Mesothelial cell of epicardium (in vitro differentiated cells): Measurements from ENCODE around the gene RAB40C. TPM values are rescaled to one million over a fixed set of nuclear protein-coding genes. Genes with fewer than 3 reads are reported as not detected.

Source experiments
- DNase-seq, 2 experiments: peaks; one replicate each; pipeline ENCODE4 v3.0.0; 2021; ENCODE audit warnings: low spot score in 2 of 2; ENCODE audit not compliant: unreplicated experiment in 2 of 2
- H3K27ac Mint-ChIP-seq: 2 replicates; pipeline ENCODE4 v1.8.0; 2021; ENCODE audit warnings: mixed read lengths
- H3K27me3 Mint-ChIP-seq: 2 replicates; pipeline ENCODE4 v1.8.0; 2021; ENCODE audit warnings: low read depth, mixed read lengths
- H3K36me3 Mint-ChIP-seq: 2 replicates; pipeline ENCODE4 v1.8.0; 2021; ENCODE audit warnings: mixed read lengths
- H3K4me1 Mint-ChIP-seq: 2 replicates; pipeline ENCODE4 v1.8.0; 2021; ENCODE audit warnings: mixed read lengths
- H3K4me3 Mint-ChIP-seq: 2 replicates; pipeline ENCODE4 v1.8.0; 2021; ENCODE audit warnings: mild to moderate bottlenecking, moderate library complexity, mixed read lengths
- H3K9me3 Mint-ChIP-seq: 2 replicates; pipeline ENCODE4 v1.8.0; 2021; ENCODE audit warnings: mixed read lengths
- total RNA-seq: library from RNA; stranded (reverse); gene quantifications from 3 replicates; pipeline ENCODE4 v1.2.1, GENCODE V29; 2021
- TF ChIP-seq, protein P1 (sequence below): fragments of 200-600 bp; sonication (generic); IDR thresholded peaks from one replicate; pipeline ENCODE4 v1.5.0; 2021; ENCODE audit warnings: antibody characterized with exemption; ENCODE audit not compliant: unreplicated experiment

Gene RAB40C
- total RNA-seq, 1 donor from 2014 or later, result 25.5 TPM

DNA sequence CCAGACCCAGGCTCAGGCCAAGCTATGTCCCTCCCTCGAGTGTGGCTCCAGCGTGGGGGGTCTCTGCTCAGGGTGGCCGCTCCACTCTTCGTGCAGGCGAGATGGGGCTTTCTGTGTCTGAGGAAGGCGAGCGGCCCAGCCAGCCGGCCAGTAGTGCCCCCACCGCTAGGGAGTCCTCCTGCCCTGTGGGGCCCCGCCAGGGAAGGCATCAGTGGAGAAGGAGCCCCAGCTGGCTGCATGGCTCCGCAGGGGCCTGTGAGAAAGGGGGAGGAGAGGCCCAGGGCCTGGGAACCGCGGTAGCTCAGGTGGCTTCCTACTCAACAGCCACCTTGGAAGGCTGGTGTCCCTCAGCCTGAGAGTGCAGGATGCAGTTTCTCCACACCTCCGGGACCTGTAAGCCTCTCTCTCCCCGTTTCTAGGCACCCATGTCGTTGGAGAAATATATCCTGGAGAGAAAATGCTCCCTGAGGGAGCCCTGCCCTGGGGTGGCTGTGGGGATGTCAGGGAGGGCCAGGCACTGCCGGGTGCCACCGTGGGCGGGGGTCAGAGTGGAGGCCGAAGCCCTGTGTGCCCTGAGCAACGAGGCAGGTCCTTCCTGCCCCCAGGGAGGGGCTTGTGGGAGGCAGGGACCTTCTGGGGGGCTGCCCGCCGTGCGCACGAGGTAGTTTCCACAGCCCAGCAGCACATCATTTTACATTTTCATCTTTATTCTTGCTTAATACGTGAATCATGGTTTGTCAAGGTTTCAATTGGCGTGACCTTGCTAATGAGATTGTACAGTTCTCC lies 16.8 kb upstream of the RAB40C start:
- no peak for DNase-seq
- H3K4me3 Mint-ChIP-seq, result no peak overlapping the region
- no peaks in the 10 kb centered on the region for H3K9me3 Mint-ChIP-seq
- peaks cover 4% of the 10 kb centered on the region for H3K36me3 Mint-ChIP-seq
- H3K27ac Mint-ChIP-seq, result no peak overlapping the region
- H3K27me3 Mint-ChIP-seq, result no peaks in the 10 kb centered on the region
- peaks cover 20% of the 10 kb centered on the region for H3K4me1 Mint-ChIP-seq
- TF ChIP-seq, protein P1, sequence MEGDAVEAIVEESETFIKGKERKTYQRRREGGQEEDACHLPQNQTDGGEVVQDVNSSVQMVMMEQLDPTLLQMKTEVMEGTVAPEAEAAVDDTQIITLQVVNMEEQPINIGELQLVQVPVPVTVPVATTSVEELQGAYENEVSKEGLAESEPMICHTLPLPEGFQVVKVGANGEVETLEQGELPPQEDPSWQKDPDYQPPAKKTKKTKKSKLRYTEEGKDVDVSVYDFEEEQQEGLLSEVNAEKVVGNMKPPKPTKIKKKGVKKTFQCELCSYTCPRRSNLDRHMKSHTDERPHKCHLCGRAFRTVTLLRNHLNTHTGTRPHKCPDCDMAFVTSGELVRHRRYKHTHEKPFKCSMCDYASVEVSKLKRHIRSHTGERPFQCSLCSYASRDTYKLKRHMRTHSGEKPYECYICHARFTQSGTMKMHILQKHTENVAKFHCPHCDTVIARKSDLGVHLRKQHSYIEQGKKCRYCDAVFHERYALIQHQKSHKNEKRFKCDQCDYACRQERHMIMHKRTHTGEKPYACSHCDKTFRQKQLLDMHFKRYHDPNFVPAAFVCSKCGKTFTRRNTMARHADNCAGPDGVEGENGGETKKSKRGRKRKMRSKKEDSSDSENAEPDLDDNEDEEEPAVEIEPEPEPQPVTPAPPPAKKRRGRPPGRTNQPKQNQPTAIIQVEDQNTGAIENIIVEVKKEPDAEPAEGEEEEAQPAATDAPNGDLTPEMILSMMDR, result no peak

DNA sequence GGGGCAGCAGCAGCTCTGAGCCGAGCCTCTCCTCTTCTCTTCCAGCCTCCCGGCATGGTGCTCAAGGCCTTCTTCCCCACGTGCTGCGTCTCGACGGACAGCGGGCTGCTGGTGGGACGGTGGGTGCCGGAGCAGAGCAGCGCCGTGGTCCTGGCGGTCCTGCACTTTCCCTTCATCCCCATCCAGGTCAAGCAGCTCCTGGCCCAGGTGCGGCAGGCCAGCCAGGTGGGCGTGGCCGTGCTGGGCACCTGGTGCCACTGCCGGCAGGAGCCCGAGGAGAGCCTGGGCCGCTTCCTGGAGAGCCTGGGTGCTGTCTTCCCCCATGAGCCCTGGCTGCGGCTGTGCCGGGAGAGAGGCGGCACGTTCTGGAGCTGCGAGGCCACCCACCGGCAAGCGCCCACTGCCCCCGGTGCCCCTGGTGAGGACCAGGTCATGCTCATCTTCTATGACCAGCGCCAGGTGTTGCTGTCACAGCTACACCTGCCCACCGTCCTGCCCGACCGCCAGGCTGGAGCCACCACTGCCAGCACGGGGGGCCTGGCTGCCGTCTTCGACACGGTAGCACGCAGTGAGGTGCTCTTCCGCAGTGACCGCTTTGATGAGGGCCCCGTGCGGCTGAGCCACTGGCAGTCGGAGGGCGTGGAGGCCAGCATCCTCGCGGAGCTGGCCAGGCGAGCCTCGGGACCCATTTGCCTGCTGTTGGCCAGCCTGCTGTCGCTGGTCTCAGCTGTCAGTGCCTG lies 15.7 kb upstream of the RAB40C start:
- no peak for DNase-seq
- Mint-ChIP-seq H3K27me3 (no peaks in the 10 kb centered on the region), H3K27ac (no peak overlapping the region), H3K9me3 (no peaks in the 10 kb centered on the region), H3K36me3 (peaks cover 4% of the 10 kb centered on the region), H3K4me3 (no peak overlapping the region), H3K4me1 (peaks cover 17% of the 10 kb centered on the region)
- TF ChIP-seq, protein P1, result no peak

DNA sequence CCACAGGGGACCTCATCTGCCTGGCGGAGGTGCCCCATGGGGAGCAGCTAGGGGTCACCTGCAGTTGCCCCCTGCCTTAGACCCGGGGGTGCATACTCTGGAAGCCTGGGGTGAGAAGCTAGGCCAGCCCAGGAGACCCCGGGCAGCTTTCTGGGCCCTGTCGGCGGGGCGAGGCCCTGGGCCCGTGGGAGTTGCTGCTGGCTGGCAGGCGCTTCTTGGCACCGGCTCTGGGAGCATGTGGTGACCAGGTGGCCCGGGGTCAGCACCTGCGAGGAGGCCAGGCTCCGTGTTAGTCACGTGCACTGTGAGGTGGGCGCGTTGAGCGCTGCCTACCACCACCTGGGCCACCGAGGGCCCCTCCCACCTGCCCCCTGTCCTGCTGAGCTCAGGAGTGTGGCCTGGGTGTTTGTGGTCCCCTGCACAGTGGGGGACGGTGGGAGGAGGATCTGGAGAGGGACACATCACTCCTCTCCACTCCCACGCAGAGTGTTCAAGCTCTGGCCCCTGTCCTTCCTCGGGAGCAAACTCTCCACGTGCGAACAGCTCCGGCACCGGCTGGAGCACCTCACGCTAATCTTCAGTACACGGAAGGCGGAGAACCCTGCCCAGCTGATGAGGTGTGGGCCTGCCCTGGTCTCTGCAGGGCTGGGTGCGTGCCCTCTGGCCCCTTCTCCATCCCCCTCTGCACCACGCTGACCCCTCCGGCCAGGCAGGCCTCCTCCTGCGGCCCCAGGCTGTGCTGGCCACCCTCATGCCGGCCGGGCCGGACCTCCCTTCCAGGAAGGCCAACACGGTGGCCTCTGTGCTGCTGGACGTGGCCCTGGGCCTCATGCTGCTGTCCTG lies 14.3 kb upstream of the RAB40C start:
- Mint-ChIP-seq H3K9me3 (no peaks in the 10 kb centered on the region), H3K27ac (no peak overlapping the region)
- TF ChIP-seq, protein P1, result no peak

DNA sequence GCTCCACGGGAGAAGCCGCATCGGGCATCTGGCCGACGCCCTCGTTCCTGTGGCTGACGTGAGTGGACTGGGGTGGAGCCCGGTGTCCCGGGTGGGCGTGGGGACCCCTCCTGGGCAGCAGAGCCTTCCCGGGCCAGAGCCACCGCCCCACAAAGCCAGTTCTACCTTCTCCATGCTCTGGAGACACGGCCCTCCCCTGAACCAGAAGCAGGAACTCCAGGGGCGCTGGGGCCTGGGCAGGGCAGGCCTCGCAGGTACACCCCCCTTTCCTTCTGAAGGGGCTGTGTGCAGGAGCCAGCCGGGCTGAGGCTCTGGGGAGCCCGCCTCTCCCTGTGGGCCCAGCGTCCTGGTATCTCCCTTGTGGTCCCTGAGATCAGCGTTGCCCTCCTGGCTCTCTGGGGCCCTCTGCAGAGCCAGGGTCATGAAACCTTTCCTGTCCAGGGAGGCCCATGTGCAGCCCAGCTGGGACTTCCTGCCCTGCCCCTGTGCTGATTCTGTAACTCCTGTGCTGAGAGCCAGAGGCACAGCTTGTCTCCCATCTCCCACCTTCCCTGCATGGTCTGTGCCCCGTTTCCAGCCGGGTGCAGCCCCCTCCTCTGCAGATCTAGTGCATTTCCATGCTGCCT lies 13.6 kb upstream of the RAB40C start:
- H3K36me3 Mint-ChIP-seq, result peaks cover 4% of the 10 kb centered on the region
- H3K9me3 Mint-ChIP-seq, result no peaks in the 10 kb centered on the region
- H3K27ac Mint-ChIP-seq, result no peak overlapping the region
- H3K27me3 Mint-ChIP-seq, result no peaks in the 10 kb centered on the region
- H3K4me3 Mint-ChIP-seq, result no peak overlapping the region
- DNase-seq, result no peak
- TF ChIP-seq, protein P1, result no peak
- H3K4me1 Mint-ChIP-seq, result peaks cover 7% of the 10 kb centered on the region

More for the DNA sequence above, 14.3 kb upstream of the RAB40C start:
- H3K4me3 Mint-ChIP-seq, result no peak overlapping the region
- H3K4me1 Mint-ChIP-seq, result peaks cover 14% of the 10 kb centered on the region
- DNase-seq, result no peak
- peaks cover 4% of the 10 kb centered on the region for H3K36me3 Mint-ChIP-seq
- H3K27me3 Mint-ChIP-seq, result no peaks in the 10 kb centered on the region

DNA sequence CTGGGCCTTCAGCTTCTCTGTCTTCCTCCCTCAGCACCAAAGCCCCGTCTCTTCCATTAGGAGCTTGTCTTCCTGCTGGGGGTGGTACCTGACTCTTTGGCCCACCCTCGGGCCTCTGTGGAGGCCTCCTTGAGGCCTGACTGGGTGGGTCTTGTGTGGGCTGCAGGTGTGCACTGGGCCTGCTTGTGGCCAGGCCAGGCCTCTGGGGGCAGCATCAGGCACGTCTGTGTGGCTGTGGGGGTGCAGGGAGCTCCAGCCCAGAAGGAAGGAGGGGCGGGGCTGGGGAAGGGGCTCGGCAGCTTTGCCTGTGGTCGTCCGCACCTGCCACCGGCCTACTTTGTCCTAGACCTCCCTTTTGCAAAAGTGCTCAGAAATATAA lies 13.1 kb upstream of the RAB40C start:
- Mint-ChIP-seq H3K4me3 (no peak overlapping the region), H3K9me3 (no peaks in the 10 kb centered on the region), H3K27ac (no peak overlapping the region), H3K4me1 (peaks cover 2% of the 10 kb centered on the region), H3K36me3 (peaks cover 4% of the 10 kb centered on the region), H3K27me3 (no peaks in the 10 kb centered on the region)
- TF ChIP-seq, protein P1, result no peak
- no peak for DNase-seq
